ENCODE results near the gene PITPNM3.
"Not testable (repeated sequence)": the region's sequence is repeated elsewhere in the genome, so short reads cannot be mapped to it uniquely, and the experiment has no call there.

The PITPNM3 gene

GRCh38 chr17:6556121-6557039 lies at the start of gene PITPNM3:
PITPNM3 (minus strand) TSS chr17:6556555; CDS start chr17:6556406, 149 bp downstream.
- no peak for DNase-seq

- DNase-seq: no peak
Observed at GRCh38 chr17:6605142-6605541, 48.8 kb upstream of the PITPNM3 start.

GRCh38 chr17:6603744-6604325 lies 47.5 kb upstream of the PITPNM3 start:
- DNase-seq: no peak

- no peak for DNase-seq
Observed at GRCh38 chr17:6602141-6602540, 45.8 kb upstream of the PITPNM3 start.

- DNase-seq: no peak
Observed at GRCh38 chr17:6599364-6599763, 43.0 kb upstream of the PITPNM3 start.

GRCh38 chr17:6597727-6598126 lies 41.4 kb upstream of the PITPNM3 start:
- no peak for DNase-seq

GRCh38 chr17:6596941-6597340 lies 40.6 kb upstream of the PITPNM3 start:
- DNase-seq: no peak

- no peak for DNase-seq
Observed at GRCh38 chr17:6596511-6596910, 40.2 kb upstream of the PITPNM3 start.

- no peak for DNase-seq
Observed at GRCh38 chr17:6596081-6596480, 39.7 kb upstream of the PITPNM3 start.

GRCh38 chr17:6593371-6593770 lies 37.0 kb upstream of the PITPNM3 start:
- DNase-seq: not testable (repeated sequence)

- no peak for DNase-seq
Observed at GRCh38 chr17:6592173-6592572, 35.8 kb upstream of the PITPNM3 start.

- no peak for DNase-seq
Observed at GRCh38 chr17:6591599-6592158, 35.3 kb upstream of the PITPNM3 start.

GRCh38 chr17:6589266-6589946 lies 33.1 kb upstream of the PITPNM3 start:
- DNase-seq: no peak

GRCh38 chr17:6588165-6588564 lies 31.8 kb upstream of the PITPNM3 start:
- DNase-seq: no peak

GRCh38 chr17:6587310-6587709 lies 31.0 kb upstream of the PITPNM3 start:
- no peak for DNase-seq

GRCh38 chr17:6583411-6583810 lies 27.1 kb upstream of the PITPNM3 start:
- no peak for DNase-seq

GRCh38 chr17:6580625-6581024 lies 24.3 kb upstream of the PITPNM3 start:
- no peak for DNase-seq

GRCh38 chr17:6578491-6578890 lies 22.1 kb upstream of the PITPNM3 start:
- DNase-seq: no peak

GRCh38 chr17:6577686-6578263 lies 21.4 kb upstream of the PITPNM3 start:
- DNase-seq: no peak

- DNase-seq: no peak
Observed at GRCh38 chr17:6576038-6576785, 19.9 kb upstream of the PITPNM3 start.

- DNase-seq: no peak
Observed at GRCh38 chr17:6575596-6575988, 19.2 kb upstream of the PITPNM3 start.

Measured in NCI-H774 (cell line).